ACC112 (cell line): ENCODE results near the gene EPHA4.

ENCODE experiments used
- H2AFZ ChIP-seq: fragments of 200-600 bp; sonication (generic); one replicate; pipeline ENCODE4 v1.6.0; 2017; ENCODE audit warnings: antibody characterized with exemption, low read length; ENCODE audit not compliant: unreplicated experiment
- H3K27ac ChIP-seq: fragments of 200-600 bp; sonication (generic); 2 replicates; pipeline ENCODE4 v1.5.1; 2014; ENCODE audit warnings: low read depth, mild to moderate bottlenecking, antibody characterized with exemption, low read length, moderate library complexity
- H3K27me3 ChIP-seq: fragments of 200-600 bp; sonication (generic); 2 replicates; pipeline ENCODE4 v1.6.1; 2014; ENCODE audit warnings: mild to moderate bottlenecking, antibody characterized with exemption, low read length, moderate library complexity, mixed read lengths; ENCODE audit not compliant: insufficient read depth
- H3K36me3 ChIP-seq: fragments of 200-600 bp; sonication (generic); 2 replicates; pipeline ENCODE4 v1.6.1; 2016; ENCODE audit warnings: mild to moderate bottlenecking, antibody characterized with exemption, low read length, moderate library complexity, mixed read lengths; ENCODE audit not compliant: insufficient read depth
- H3K4me1 ChIP-seq: fragments of 200-600 bp; sonication (generic); one replicate; pipeline ENCODE4 v1.6.1; 2016; ENCODE audit warnings: low read length, mixed read lengths; ENCODE audit not compliant: insufficient read depth, unreplicated experiment, control insufficient read depth
- H3K4me3 ChIP-seq: fragments of 200-600 bp; sonication (generic); 2 replicates; pipeline ENCODE4 v1.5.1; 2014; ENCODE audit warnings: mild to moderate bottlenecking, low read depth, low read length
- H3K79me2 ChIP-seq: fragments of 200-600 bp; sonication (generic); one replicate; pipeline ENCODE4 v1.6.0; 2016; ENCODE audit warnings: low read length; ENCODE audit not compliant: control insufficient read depth, unreplicated experiment, insufficient read depth

EPHA4 gene

GRCh38 chr2:221426929-221427328 lies 145.2 kb downstream of the EPHA4 start:
- Histone ChIP-seq H2AFZ (no peak overlapping the region), H3K36me3 (no peaks in the 10 kb centered on the region)

GRCh38 chr2:221425891-221426290 lies 146.2 kb downstream of the EPHA4 start:
- Histone ChIP-seq H3K36me3 (no peaks in the 10 kb centered on the region), H3K4me1 (peaks cover 4% of the 10 kb centered on the region), H3K27ac (no peak overlapping the region), H3K79me2 (no peaks in the 10 kb centered on the region), H2AFZ (no peak overlapping the region), H3K27me3 (no peaks in the 10 kb centered on the region), H3K4me3 (no peak overlapping the region)

More at GRCh38 chr2:221426929-221427328, 145.2 kb downstream of the EPHA4 start:
- no peaks in the 10 kb centered on the region for H3K27me3 ChIP-seq
- no peak overlapping the region for H3K27ac ChIP-seq
- no peak overlapping the region for H3K4me3 ChIP-seq
- no peaks in the 10 kb centered on the region for H3K79me2 ChIP-seq
- peaks cover 4% of the 10 kb centered on the region for H3K4me1 ChIP-seq

- H3K36me3 ChIP-seq: no peaks in the 10 kb centered on the region
Measured at GRCh38 chr2:221425353-221425752, 146.8 kb downstream of the EPHA4 start.

GRCh38 chr2:221423210-221423804 lies 148.8 kb downstream of the EPHA4 start:
- Histone ChIP-seq H3K4me3 (no peak overlapping the region), H3K36me3 (no peaks in the 10 kb centered on the region), H3K27me3 (no peaks in the 10 kb centered on the region), H2AFZ (no peak overlapping the region), H3K4me1 (peaks cover 4% of the 10 kb centered on the region), H3K79me2 (no peaks in the 10 kb centered on the region), H3K27ac (no peak overlapping the region)

More at GRCh38 chr2:221425353-221425752, 146.8 kb downstream of the EPHA4 start:
- Histone ChIP-seq H3K27me3 (no peaks in the 10 kb centered on the region), H3K27ac (no peak overlapping the region), H3K4me3 (no peak overlapping the region), H3K4me1 (peaks cover 4% of the 10 kb centered on the region), H2AFZ (no peak overlapping the region), H3K79me2 (no peaks in the 10 kb centered on the region)

- no peak overlapping the region for H3K4me3 ChIP-seq
- H2AFZ ChIP-seq: no peak overlapping the region
- peaks cover 4% of the 10 kb centered on the region for H3K4me1 ChIP-seq
- H3K27me3 ChIP-seq: no peaks in the 10 kb centered on the region
- no peaks in the 10 kb centered on the region for H3K36me3 ChIP-seq
- H3K79me2 ChIP-seq: no peaks in the 10 kb centered on the region
- no peak overlapping the region for H3K27ac ChIP-seq
Measured at GRCh38 chr2:221422516-221423209, 149.4 kb downstream of the EPHA4 start.

GRCh38 chr2:221420245-221420644 lies 151.9 kb downstream of the EPHA4 start:
- no peaks in the 10 kb centered on the region for H3K27me3 ChIP-seq
- H3K4me3 ChIP-seq: no peak overlapping the region
- H3K4me1 ChIP-seq: peaks cover 4% of the 10 kb centered on the region
- no peak overlapping the region for H2AFZ ChIP-seq
- H3K27ac ChIP-seq: no peak overlapping the region
- H3K36me3 ChIP-seq: no peaks in the 10 kb centered on the region
- no peaks in the 10 kb centered on the region for H3K79me2 ChIP-seq

GRCh38 chr2:221415789-221416188 lies 156.3 kb downstream of the EPHA4 start:
- Histone ChIP-seq H3K4me3 (no peak overlapping the region), H3K27me3 (no peaks in the 10 kb centered on the region), H2AFZ (no peak overlapping the region), H3K4me1 (no peaks in the 10 kb centered on the region), H3K27ac (no peak overlapping the region), H3K36me3 (no peaks in the 10 kb centered on the region), H3K79me2 (no peaks in the 10 kb centered on the region)

GRCh38 chr2:221412978-221413377 lies 159.1 kb downstream of the EPHA4 start:
- no peak overlapping the region for H3K4me3 ChIP-seq
- H3K36me3 ChIP-seq: no peaks in the 10 kb centered on the region
- no peaks in the 10 kb centered on the region for H3K4me1 ChIP-seq
- no peak overlapping the region for H3K27ac ChIP-seq
- no peaks in the 10 kb centered on the region for H3K79me2 ChIP-seq
- no peak overlapping the region for H2AFZ ChIP-seq
- H3K27me3 ChIP-seq: no peaks in the 10 kb centered on the region

GRCh38 chr2:221410487-221410886 lies 161.6 kb downstream of the EPHA4 start:
- H3K4me1 ChIP-seq: no peaks in the 10 kb centered on the region
- H3K36me3 ChIP-seq: no peaks in the 10 kb centered on the region
- H3K4me3 ChIP-seq: no peak overlapping the region

GRCh38 chr2:221407765-221408164 lies 164.3 kb downstream of the EPHA4 start:
- Histone ChIP-seq H3K4me3 (no peak overlapping the region), H3K79me2 (no peaks in the 10 kb centered on the region), H3K27me3 (no peaks in the 10 kb centered on the region), H3K36me3 (no peaks in the 10 kb centered on the region), H3K4me1 (no peaks in the 10 kb centered on the region), H2AFZ (no peak overlapping the region), H3K27ac (no peak overlapping the region)

More at GRCh38 chr2:221410487-221410886, 161.6 kb downstream of the EPHA4 start:
- Histone ChIP-seq H3K27ac (no peak overlapping the region), H3K27me3 (no peaks in the 10 kb centered on the region), H3K79me2 (no peaks in the 10 kb centered on the region), H2AFZ (no peak overlapping the region)

GRCh38 chr2:221405521-221405920 lies 166.6 kb downstream of the EPHA4 start:
- no peak overlapping the region for H3K27ac ChIP-seq
- H3K27me3 ChIP-seq: no peaks in the 10 kb centered on the region
- H3K4me1 ChIP-seq: no peaks in the 10 kb centered on the region
- no peak overlapping the region for H2AFZ ChIP-seq
- no peak overlapping the region for H3K4me3 ChIP-seq
- H3K36me3 ChIP-seq: no peaks in the 10 kb centered on the region
- no peaks in the 10 kb centered on the region for H3K79me2 ChIP-seq
